ENCODE results near the gene NMT1. TPM values are rescaled to one million over a fixed set of nuclear protein-coding genes. Genes with fewer than 3 reads are reported as not detected.

The NMT1 gene
- polyA plus RNA-seq, 1 donor from 2014 or later = 84.4 TPM

- Mint-ChIP-seq H3K27ac (no peak overlapping the region), H3K9me3 (no peaks in the 10 kb centered on the region), H3K4me1 (no peaks in the 10 kb centered on the region), H3K36me3 (no peaks in the 10 kb centered on the region), H3K4me3 (no peak overlapping the region), H3K27me3 (no peaks in the 10 kb centered on the region)
These were observed 25.9 kb downstream of the NMT1 start for GRCh38 chr17:45086865-45087503.

GRCh38 chr17:45087504-45087975 lies 26.4 kb downstream of the NMT1 start:
- H3K36me3 Mint-ChIP-seq = no peaks in the 10 kb centered on the region
- no peaks in the 10 kb centered on the region for H3K27me3 Mint-ChIP-seq
- no peak overlapping the region for H3K4me3 Mint-ChIP-seq
- H3K27ac Mint-ChIP-seq = no peak overlapping the region
- no peaks in the 10 kb centered on the region for H3K9me3 Mint-ChIP-seq
- H3K4me1 Mint-ChIP-seq = no peaks in the 10 kb centered on the region

GRCh38 chr17:45087978-45088377 lies 26.9 kb downstream of the NMT1 start:
- Mint-ChIP-seq H3K27me3 (no peaks in the 10 kb centered on the region), H3K4me1 (no peaks in the 10 kb centered on the region), H3K27ac (peak overlapping the region in 1 of 3 donors; percentile 41), H3K36me3 (no peaks in the 10 kb centered on the region), H3K4me3 (no peak overlapping the region), H3K9me3 (no peaks in the 10 kb centered on the region)

GRCh38 chr17:45088741-45089140 lies 27.6 kb downstream of the NMT1 start:
- no peaks in the 10 kb centered on the region for H3K4me1 Mint-ChIP-seq
- H3K27ac Mint-ChIP-seq = peak overlapping the region in 1 of 3 donors; percentile 31
- H3K9me3 Mint-ChIP-seq = no peaks in the 10 kb centered on the region
- no peaks in the 10 kb centered on the region for H3K36me3 Mint-ChIP-seq
- H3K27me3 Mint-ChIP-seq = no peaks in the 10 kb centered on the region
- H3K4me3 Mint-ChIP-seq = no peak overlapping the region

GRCh38 chr17:45090711-45091110 lies 29.6 kb downstream of the NMT1 start:
- no peaks in the 10 kb centered on the region for H3K36me3 Mint-ChIP-seq
- no peak overlapping the region for H3K27ac Mint-ChIP-seq

GRCh38 chr17:45091778-45092425 lies 30.8 kb downstream of the NMT1 start:
- H3K36me3 Mint-ChIP-seq = no peaks in the 10 kb centered on the region
- H3K4me3 Mint-ChIP-seq = no peak overlapping the region
- no peaks in the 10 kb centered on the region for H3K27me3 Mint-ChIP-seq
- no peaks in the 10 kb centered on the region for H3K4me1 Mint-ChIP-seq
- H3K27ac Mint-ChIP-seq = no peak overlapping the region
- H3K9me3 Mint-ChIP-seq = no peaks in the 10 kb centered on the region

More at GRCh38 chr17:45090711-45091110, 29.6 kb downstream of the NMT1 start:
- Mint-ChIP-seq H3K4me1 (no peaks in the 10 kb centered on the region), H3K4me3 (no peak overlapping the region), H3K27me3 (no peaks in the 10 kb centered on the region), H3K9me3 (no peaks in the 10 kb centered on the region)

GRCh38 chr17:45092911-45093430 lies 31.9 kb downstream of the NMT1 start:
- H3K4me3 Mint-ChIP-seq = no peak overlapping the region
- no peaks in the 10 kb centered on the region for H3K9me3 Mint-ChIP-seq
- no peaks in the 10 kb centered on the region for H3K27me3 Mint-ChIP-seq
- no peaks in the 10 kb centered on the region for H3K4me1 Mint-ChIP-seq
- no peaks in the 10 kb centered on the region for H3K36me3 Mint-ChIP-seq
- no peak overlapping the region for H3K27ac Mint-ChIP-seq

GRCh38 chr17:45093444-45094110 lies 32.5 kb downstream of the NMT1 start:
- no peak overlapping the region for H3K27ac Mint-ChIP-seq
- no peaks in the 10 kb centered on the region for H3K4me1 Mint-ChIP-seq
- no peaks in the 10 kb centered on the region for H3K27me3 Mint-ChIP-seq
- H3K4me3 Mint-ChIP-seq = no peak overlapping the region
- H3K9me3 Mint-ChIP-seq = no peaks in the 10 kb centered on the region
- no peaks in the 10 kb centered on the region for H3K36me3 Mint-ChIP-seq

GRCh38 chr17:45096141-45096540 lies 35.0 kb downstream of the NMT1 start:
- Mint-ChIP-seq H3K4me3 (no peak overlapping the region), H3K27me3 (no peaks in the 10 kb centered on the region), H3K27ac (no peak overlapping the region), H3K9me3 (no peaks in the 10 kb centered on the region), H3K36me3 (peaks cover 2% of the 10 kb centered on the region), H3K4me1 (peaks cover 0 to 5% (median 0%) of the 10 kb centered on the region in 3 donors)

- Mint-ChIP-seq H3K4me3 (no peak overlapping the region), H3K9me3 (no peaks in the 10 kb centered on the region), H3K4me1 (peaks cover 0 to 5% (median 0%) of the 10 kb centered on the region in 3 donors), H3K36me3 (peaks cover 2% of the 10 kb centered on the region), H3K27me3 (no peaks in the 10 kb centered on the region), H3K27ac (no peak overlapping the region)
These were observed 35.8 kb downstream of the NMT1 start for GRCh38 chr17:45096926-45097325.

- Mint-ChIP-seq H3K9me3 (no peaks in the 10 kb centered on the region), H3K27me3 (no peaks in the 10 kb centered on the region), H3K36me3 (peaks cover 2% of the 10 kb centered on the region), H3K4me3 (no peak overlapping the region), H3K4me1 (peaks cover 0 to 5% (median 0%) of the 10 kb centered on the region in 3 donors), H3K27ac (peak overlapping the region in 1 of 3 donors; percentile 93)
These were observed 37.2 kb downstream of the NMT1 start for GRCh38 chr17:45098081-45098868.

GRCh38 chr17:45098869-45099616 lies 37.9 kb downstream of the NMT1 start:
- Mint-ChIP-seq H3K9me3 (no peaks in the 10 kb centered on the region), H3K36me3 (peaks cover 2% of the 10 kb centered on the region), H3K4me1 (peaks cover 0 to 5% (median 0%) of the 10 kb centered on the region in 3 donors), H3K27ac (peak overlapping the region; percentile 53 to 93 (median 65)), H3K4me3 (no peak overlapping the region), H3K27me3 (no peaks in the 10 kb centered on the region)

- H3K4me3 Mint-ChIP-seq = no peak overlapping the region
- peaks cover 0 to 5% (median 0%) of the 10 kb centered on the region in 3 donors for H3K4me1 Mint-ChIP-seq
- H3K36me3 Mint-ChIP-seq = peaks cover 2% of the 10 kb centered on the region
- H3K27ac Mint-ChIP-seq = no peak overlapping the region
- H3K9me3 Mint-ChIP-seq = no peaks in the 10 kb centered on the region
- H3K27me3 Mint-ChIP-seq = no peaks in the 10 kb centered on the region
These were observed 40.4 kb downstream of the NMT1 start for GRCh38 chr17:45101546-45101882.

Data from IgD-negative memory B cell (primary cell).